Naive thymus-derived CD8-positive, alpha-beta T cell (primary cell): ENCODE results near the gene ARID4A. TPM values are rescaled to one million over a fixed set of nuclear protein-coding genes. Genes with fewer than 3 reads are reported as not detected.
"Not testable (repeated sequence)": the region's sequence is repeated elsewhere in the genome, so short reads cannot be mapped to it uniquely, and the experiment has no call there.

Experiments
- ATAC-seq, 2 donors: fragments of 150-1000 bp; cut with Tn5 transposase in 1 of 2; sonication (Bioruptor Pico), chemical (Tn5 transposase) in 1 of 2; 1 replicate in 1 of 2; 2 replicates in 1 of 2; pipeline ENCODE4 v1.10.0; 2021; ENCODE audit warnings: mild to moderate bottlenecking in 2 of 2, moderate library complexity in 2 of 2
- POLR2A ChIA-PET: fragments of 350-600 bp; sonication (Branson Sonifier 250); formaldehyde crosslinking; loops from one replicate; lab custom pipeline; 2021; ENCODE audit warnings: antibody characterized with exemption; lab: Charles Lee
- DNase-seq, 10 donors: peaks; one replicate each; pipeline versions ENCODE4 v3.0.0 to v3.0.0-alpha.2; 2020 to 2022
- H3K27ac Mint-ChIP-seq, 10 donors: one replicate each; pipeline ENCODE4 v1.8.0; 2020 to 2022; ENCODE audit warnings: mild to moderate bottlenecking in 10 of 10, mixed read lengths in 10 of 10, moderate library complexity in 4 of 10, inconsistent platforms in 1 of 10
- H3K27me3 Mint-ChIP-seq, 5 donors: one replicate each; pipeline ENCODE4 v1.8.0; 2021 to 2022; ENCODE audit warnings: mixed read lengths in 5 of 5
- H3K36me3 Mint-ChIP-seq, 3 donors: one replicate each; pipeline ENCODE4 v1.8.0; 2020 to 2022; ENCODE audit warnings: mixed read lengths in 3 of 3, mild to moderate bottlenecking in 2 of 3, inconsistent platforms in 1 of 3
- H3K4me1 Mint-ChIP-seq, 4 donors: one replicate each; pipeline ENCODE4 v1.8.0; 2021 to 2022; ENCODE audit warnings: mixed read lengths in 4 of 4
- H3K4me3 Mint-ChIP-seq, 10 donors: one replicate each; pipeline ENCODE4 v1.8.0; 2020 to 2022; ENCODE audit warnings: mild to moderate bottlenecking in 10 of 10, mixed read lengths in 10 of 10, moderate library complexity in 6 of 10, inconsistent platforms in 1 of 10
- H3K9me3 Mint-ChIP-seq, 9 donors: one replicate each; pipeline ENCODE4 v1.8.0; 2020 to 2022; ENCODE audit warnings: mixed read lengths in 9 of 9, mild to moderate bottlenecking in 3 of 9, inconsistent platforms in 1 of 9, moderate library complexity in 1 of 9
- polyA plus RNA-seq, 3 donors: library from polyadenylated mRNA; unstranded; fragments of 300-500 nt; fragmentation: Illumina TruSeq; gene quantifications; one replicate each; pipeline ENCODE4 v1.2.3, GENCODE V29; 2021
- total RNA-seq, 8 experiments: library from RNA in 2 of 8; stranded (reverse) in 2 of 8; gene quantifications; one replicate each; pipeline ENCODE4 v1.2.3 and lab custom pipeline; 2021 to 2026

Gene ARID4A
- total and polyA plus RNA-seq, 5 experiments from 2014 or later = 19.4 to 70.0 (median 26.2) TPM

- Mint-ChIP-seq H3K4me1 (peaks cover 6 to 17% (median 14%) of the 10 kb centered on the region in 4 donors), H3K36me3 (peaks cover 4 to 69% (median 10%) of the 10 kb centered on the region in 3 donors), H3K4me3 (no peak overlapping the region), H3K27ac (peak overlapping the region in 2 of 10 donors; percentile 25 to 69), H3K27me3 (no peaks in the 10 kb centered on the region), H3K9me3 (no peaks in the 10 kb centered on the region)
- no peak for DNase-seq
- POLR2A ChIA-PET = interaction anchor here (3.1 kb wide), 1 partner anchor 28 kb away, joined by 15 read pairs; the partner anchor contains the start of gene ARID4A
- ATAC-seq = no peak
Measured at GRCh38 chr14:58327019-58327418, 28.7 kb downstream of the ARID4A start.

DNA sequence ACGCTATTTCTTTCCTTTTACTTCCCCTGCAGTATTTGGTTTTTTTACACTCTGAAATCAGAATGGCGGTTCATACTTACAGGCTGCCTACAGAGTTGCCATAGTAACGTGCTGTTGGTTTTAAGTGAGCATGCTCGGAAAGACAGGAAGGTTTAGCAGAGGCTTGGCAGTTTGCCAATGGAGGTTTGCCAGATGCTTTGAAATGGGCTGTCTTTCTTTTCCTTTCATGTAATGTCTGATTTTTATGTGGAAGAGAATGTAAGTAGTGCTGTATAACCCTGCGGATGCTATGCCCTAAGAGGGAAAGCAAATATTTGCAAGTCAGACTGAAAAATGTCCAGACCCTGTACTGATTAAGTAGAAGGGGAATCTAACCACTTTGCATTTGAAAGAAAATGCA lies 32.8 kb downstream of the ARID4A start:
- Mint-ChIP-seq H3K27ac (peak overlapping the region; percentile 82 to 98 (median 93)), H3K4me3 (peak overlapping the region; percentile 44 to 75 (median 73)), H3K9me3 (no peaks in the 10 kb centered on the region), H3K4me1 (peaks cover 13 to 26% (median 23%) of the 10 kb centered on the region in 4 donors), H3K27me3 (no peaks in the 10 kb centered on the region), H3K36me3 (peaks cover 0 to 50% (median 13%) of the 10 kb centered on the region in 3 donors)
- POLR2A ChIA-PET = interaction anchor here (1.4 kb wide), 1 partner anchor 32 kb away, joined by 8 read pairs; the partner anchor contains the start of gene ARID4A
- ATAC-seq = peak; percentile 96
- peak; percentile 76 to 98 (median 93) for DNase-seq

GRCh38 chr14:58332561-58332960 lies 34.2 kb downstream of the ARID4A start:
- no peak for ATAC-seq
- H3K27ac Mint-ChIP-seq = peak overlapping the region in 3 of 10 donors; percentile 15 to 50 (median 28)
- peaks cover 0 to 53% (median 13%) of the 10 kb centered on the region in 3 donors for H3K36me3 Mint-ChIP-seq

GRCh38 chr14:58339666-58340065 lies 41.3 kb downstream of the ARID4A start:
- H3K4me3 Mint-ChIP-seq, ATAC-seq, DNase-seq, H3K27me3 Mint-ChIP-seq, POLR2A ChIA-PET, H3K9me3 Mint-ChIP-seq: not testable (repeated sequence)
- Mint-ChIP-seq H3K36me3 (peaks cover 0 to 76% (median 17%) of the 10 kb centered on the region in 3 donors), H3K4me1 (peaks cover 5 to 21% (median 15%) of the 10 kb centered on the region in 4 donors), H3K27ac (peak overlapping the region in 3 of 10 donors; percentile 28 to 86 (median 52))

More at GRCh38 chr14:58332561-58332960, 34.2 kb downstream of the ARID4A start:
- Mint-ChIP-seq H3K4me1 (peaks cover 13 to 25% (median 23%) of the 10 kb centered on the region in 4 donors), H3K4me3 (no peak overlapping the region), H3K9me3 (no peaks in the 10 kb centered on the region), H3K27me3 (no peaks in the 10 kb centered on the region)
- POLR2A ChIA-PET = interaction anchor here (0.6 to 1.4 kb wide), 2 partner anchors 34 to 47 kb away, joined by 3 to 8 read pairs; partner anchors contain the start of gene ARID4A
- DNase-seq = no peak

GRCh38 chr14:58341152-58341748 lies 42.9 kb downstream of the ARID4A start:
- DNase-seq (no peak), ATAC-seq (no peak)
- Mint-ChIP-seq H3K27me3 (no peaks in the 10 kb centered on the region), H3K36me3 (peaks cover 0 to 76% (median 11%) of the 10 kb centered on the region in 3 donors), H3K9me3 (no peaks in the 10 kb centered on the region), H3K4me1 (peaks cover 5 to 12% (median 8%) of the 10 kb centered on the region in 4 donors), H3K27ac (peak overlapping the region in 1 of 10 donors; percentile 0), H3K4me3 (no peak overlapping the region)
- POLR2A ChIA-PET = no interaction called here

- not testable (repeated sequence) for DNase-seq, H3K9me3 Mint-ChIP-seq, H3K4me3 Mint-ChIP-seq, ATAC-seq, H3K27me3 Mint-ChIP-seq
- H3K27ac Mint-ChIP-seq = peak overlapping the region in 1 of 10 donors; percentile 3
- peaks cover 3 to 12% (median 7%) of the 10 kb centered on the region in 4 donors for H3K4me1 Mint-ChIP-seq
- POLR2A ChIA-PET = interaction anchor here (0.7 kb wide), 1 partner anchor 17 kb away, joined by 3 read pairs; no protein-coding TSS in a partner anchor
- peaks cover 0 to 80% (median 23%) of the 10 kb centered on the region in 3 donors for H3K36me3 Mint-ChIP-seq
Measured at GRCh38 chr14:58343535-58343934, 45.2 kb downstream of the ARID4A start.

DNA sequence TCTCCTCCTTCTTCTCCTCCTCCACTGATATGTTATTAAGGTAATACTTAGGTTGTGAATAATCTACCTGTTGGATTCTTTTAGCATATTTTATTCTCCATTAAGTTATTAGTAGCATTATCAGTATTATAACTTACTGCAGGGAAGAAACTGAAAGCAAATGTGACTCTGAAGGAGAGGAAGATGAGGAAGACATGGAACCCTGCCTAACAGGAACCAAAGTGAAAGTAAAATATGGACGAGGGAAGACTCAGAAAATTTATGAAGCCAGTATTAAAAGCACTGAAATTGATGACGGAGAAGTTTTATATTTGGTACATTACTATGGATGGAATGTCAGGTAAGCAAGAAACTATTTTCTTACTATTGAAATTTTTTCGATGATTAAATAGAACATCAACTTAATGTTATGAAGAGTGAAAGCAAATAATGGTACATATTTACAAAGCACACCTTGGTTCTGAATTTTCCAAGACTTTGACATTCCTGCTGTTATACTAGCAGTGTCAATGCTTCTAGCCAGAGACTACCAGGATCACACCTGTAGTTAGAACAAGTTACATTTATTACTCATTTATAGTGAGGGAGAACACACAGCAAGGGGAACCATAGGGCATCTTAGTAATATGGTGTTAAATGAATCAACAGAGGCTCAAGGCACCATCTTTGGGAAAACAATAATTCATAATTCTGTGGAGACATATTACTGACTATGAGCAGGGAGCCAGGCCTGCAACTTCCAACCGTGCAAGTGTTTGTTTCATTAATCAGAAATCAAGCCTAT lies 55.4 kb downstream of the ARID4A start:
- ATAC-seq (no peak), DNase-seq (no peak)
- peaks cover 6 to 29% (median 22%) of the 10 kb centered on the region in 4 donors for H3K4me1 Mint-ChIP-seq
- H3K27me3 Mint-ChIP-seq = no peaks in the 10 kb centered on the region
- no peaks in the 10 kb centered on the region for H3K9me3 Mint-ChIP-seq
- peak overlapping the region; percentile 25 to 86 (median 70) for H3K4me3 Mint-ChIP-seq
- peaks cover 8 to 71% (median 19%) of the 10 kb centered on the region in 3 donors for H3K36me3 Mint-ChIP-seq
- peak overlapping the region; percentile 74 to 95 (median 86) for H3K27ac Mint-ChIP-seq
- POLR2A ChIA-PET = no interaction called here

GRCh38 chr14:58354808-58355207 lies 56.5 kb downstream of the ARID4A start:
- Mint-ChIP-seq H3K9me3 (no peaks in the 10 kb centered on the region), H3K4me1 (peaks cover 6 to 29% (median 22%) of the 10 kb centered on the region in 4 donors), H3K27ac (peak overlapping the region; percentile 28 to 95 (median 72)), H3K4me3 (no peak overlapping the region), H3K36me3 (peaks cover 8 to 72% (median 21%) of the 10 kb centered on the region in 3 donors), H3K27me3 (no peaks in the 10 kb centered on the region)
- DNase-seq = no peak
- ATAC-seq = no peak
- POLR2A ChIA-PET = no interaction called here

GRCh38 chr14:58356268-58356667 lies 57.9 kb downstream of the ARID4A start:
- ATAC-seq (no peak), DNase-seq (no peak)
- H3K4me3 Mint-ChIP-seq = no peak overlapping the region
- no peaks in the 10 kb centered on the region for H3K9me3 Mint-ChIP-seq
- H3K4me1 Mint-ChIP-seq = peaks cover 6 to 30% (median 22%) of the 10 kb centered on the region in 4 donors
- POLR2A ChIA-PET = no interaction called here
- H3K36me3 Mint-ChIP-seq = peaks cover 8 to 72% (median 24%) of the 10 kb centered on the region in 3 donors
- H3K27me3 Mint-ChIP-seq = no peaks in the 10 kb centered on the region
- peak overlapping the region in 2 of 10 donors; percentile 30 to 51 for H3K27ac Mint-ChIP-seq

- H3K4me3 Mint-ChIP-seq, H3K4me1 Mint-ChIP-seq, H3K9me3 Mint-ChIP-seq, ATAC-seq, DNase-seq, POLR2A ChIA-PET, H3K27me3 Mint-ChIP-seq: not testable (repeated sequence)
- Mint-ChIP-seq H3K36me3 (peaks cover 0 to 60% (median 26%) of the 10 kb centered on the region in 3 donors), H3K27ac (peak overlapping the region in 1 of 10 donors; percentile 40)
Measured at GRCh38 chr14:58362272-58362671, 63.9 kb downstream of the ARID4A start.

DNA sequence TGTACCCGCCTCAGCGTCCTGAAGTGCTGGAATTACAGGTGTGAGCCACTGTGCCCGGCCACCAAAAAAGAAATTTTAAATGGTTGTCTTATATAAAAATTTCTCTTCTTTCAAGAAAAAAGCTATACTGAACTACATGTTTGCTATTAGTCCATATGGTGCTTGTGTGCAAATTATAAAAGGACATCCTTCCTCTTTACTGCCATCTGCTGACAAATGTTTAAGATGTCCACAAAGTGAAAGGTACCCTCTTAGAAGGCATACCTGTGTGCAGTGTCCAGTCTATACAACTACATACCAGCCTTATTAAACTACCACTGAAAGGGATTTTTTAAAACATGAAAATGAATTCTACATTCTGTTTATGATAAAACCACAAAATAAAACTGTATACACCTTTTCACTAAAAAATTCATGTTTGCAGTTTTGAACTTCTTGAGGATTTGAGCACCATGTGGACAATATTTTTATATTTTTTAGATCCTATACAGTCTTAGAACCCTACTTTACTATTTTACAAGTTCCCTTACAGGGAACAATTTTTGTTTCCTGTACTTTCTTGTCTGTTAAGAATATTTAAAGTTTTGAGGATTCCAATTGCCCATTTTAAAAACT lies 64.5 kb downstream of the ARID4A start:
- Mint-ChIP-seq H3K27ac (no peak overlapping the region), H3K27me3 (no peaks in the 10 kb centered on the region), H3K4me3 (no peak overlapping the region), H3K9me3 (no peaks in the 10 kb centered on the region), H3K36me3 (peaks cover 0 to 66% (median 29%) of the 10 kb centered on the region in 3 donors), H3K4me1 (peaks cover 0 to 2% (median under 1%) of the 10 kb centered on the region in 4 donors)
- DNase-seq = peak in 4 of 10 donors; percentile 10 to 45 (median 30)
- POLR2A ChIA-PET = no interaction called here
- ATAC-seq = peak; percentile 73 to 81

GRCh38 chr14:58364316-58364715 lies 66.0 kb downstream of the ARID4A start:
- H3K4me1 Mint-ChIP-seq = peaks cover 0 to 2% (median under 1%) of the 10 kb centered on the region in 4 donors
- H3K27ac Mint-ChIP-seq = peak overlapping the region in 4 of 10 donors; percentile 1 to 53 (median 28)
- no peak overlapping the region for H3K4me3 Mint-ChIP-seq
- no peaks in the 10 kb centered on the region for H3K9me3 Mint-ChIP-seq
- DNase-seq = no peak
- ATAC-seq = no peak
- peaks cover 0 to 74% (median 33%) of the 10 kb centered on the region in 3 donors for H3K36me3 Mint-ChIP-seq
- H3K27me3 Mint-ChIP-seq = no peaks in the 10 kb centered on the region
- POLR2A ChIA-PET = no interaction called here
